ENCODE results near the gene CACNA1C. TPM values are rescaled to one million over a fixed set of nuclear protein-coding genes. Genes with fewer than 3 reads are reported as not detected.

Gene CACNA1C
- total and polyA plus RNA-seq, 2 donors (not counting 1 experiment from before 2014, with no cell fraction given), result 0.01 to 0.02 TPM

- Mint-ChIP-seq H3K27ac (no peak overlapping the region), H3K27me3 (no peaks in the 10 kb centered on the region), H3K4me3 (no peak overlapping the region), H3K9me3 (ENCODE audit: insufficient read depth) (no peaks in the 10 kb centered on the region), H3K4me1 (no peaks in the 10 kb centered on the region)
- Histone ChIP-seq H3K27me3 (replicated peaks in 1 of 4; ENCODE audit: control extremely low read depth in 1 of 4, control insufficient read depth in 3 of 4, insufficient read depth in 4 of 4, low read length in 3 of 4) (no peaks in the 10 kb centered on the region), H3K36me3 (replicated peaks in 1 of 2; ENCODE audit: control extremely low read depth in 1 of 2, control insufficient read depth in 1 of 2, extremely low read depth in 1 of 2, insufficient read depth in 2 of 2, low read length in 1 of 2) (no peaks in the 10 kb centered on the region), H3K4me2 (replicated peaks; ENCODE audit: low read depth, low read length, poor library complexity, severe bottlenecking) (no peak overlapping the region), H2AFZ (ENCODE audit: insufficient read depth, low read depth, low read length, poor library complexity, severe bottlenecking) (no peak overlapping the region), H3K9ac (ENCODE audit: low read length) (no peak overlapping the region), H3K27ac (ENCODE audit: low read length in 2 of 2) (no peak overlapping the region), H3K4me3 (ENCODE audit: control extremely low read depth in 1 of 5, extremely low read depth in 1 of 5, insufficient read depth in 1 of 5, low read depth in 2 of 5, low read length in 4 of 5) (no peak overlapping the region), H4K20me1 (ENCODE audit: control insufficient read depth, insufficient read depth, low read length, poor library complexity, severe bottlenecking) (no peaks in the 10 kb centered on the region), H3K79me2 (ENCODE audit: control insufficient read depth, insufficient read depth, low read length) (no peaks in the 10 kb centered on the region), H3K4me1 (ENCODE audit: control insufficient read depth in 2 of 2, insufficient read depth in 2 of 2, low read length in 2 of 2) (no peaks in the 10 kb centered on the region), H3K9me3 (ENCODE audit: control extremely low read depth in 1 of 3, control insufficient read depth in 2 of 3, insufficient read depth in 1 of 3, low read length in 2 of 3) (no peaks in the 10 kb centered on the region)
- ATAC-seq (ENCODE audit: low read depth) (no peak), DNase-seq (no peak)
- ChIA-PET CTCF (no interaction called here), POLR2A (no interaction called here)
- 100% methylated on average over 6 of the region's 8 CpGs for WGBS (ENCODE audit: insufficient coverage)
- TF ChIP-seq, protein P1, sequence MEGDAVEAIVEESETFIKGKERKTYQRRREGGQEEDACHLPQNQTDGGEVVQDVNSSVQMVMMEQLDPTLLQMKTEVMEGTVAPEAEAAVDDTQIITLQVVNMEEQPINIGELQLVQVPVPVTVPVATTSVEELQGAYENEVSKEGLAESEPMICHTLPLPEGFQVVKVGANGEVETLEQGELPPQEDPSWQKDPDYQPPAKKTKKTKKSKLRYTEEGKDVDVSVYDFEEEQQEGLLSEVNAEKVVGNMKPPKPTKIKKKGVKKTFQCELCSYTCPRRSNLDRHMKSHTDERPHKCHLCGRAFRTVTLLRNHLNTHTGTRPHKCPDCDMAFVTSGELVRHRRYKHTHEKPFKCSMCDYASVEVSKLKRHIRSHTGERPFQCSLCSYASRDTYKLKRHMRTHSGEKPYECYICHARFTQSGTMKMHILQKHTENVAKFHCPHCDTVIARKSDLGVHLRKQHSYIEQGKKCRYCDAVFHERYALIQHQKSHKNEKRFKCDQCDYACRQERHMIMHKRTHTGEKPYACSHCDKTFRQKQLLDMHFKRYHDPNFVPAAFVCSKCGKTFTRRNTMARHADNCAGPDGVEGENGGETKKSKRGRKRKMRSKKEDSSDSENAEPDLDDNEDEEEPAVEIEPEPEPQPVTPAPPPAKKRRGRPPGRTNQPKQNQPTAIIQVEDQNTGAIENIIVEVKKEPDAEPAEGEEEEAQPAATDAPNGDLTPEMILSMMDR (IDR thresholded peaks at IDR 0.05), result no peak
- no peak for TF ChIP-seq EZH2 (IDR thresholded peaks at IDR 0.05; ENCODE audit: borderline replicate concordance, insufficient read depth, low read depth, low read length, poor library complexity, severe bottlenecking)
- intact Hi-C loops (cut with micrococcal nuclease), result no loop called here
These were observed 428.6 kb downstream of the CACNA1C start for GRCh38 chr12:2481346-2481745.

GRCh38 chr12:2481951-2482350 is 429.2 kb downstream of the CACNA1C start:
- no peaks in the 10 kb centered on the region for H3K36me3 ChIP-seq (replicated peaks in 1 of 2; ENCODE audit: control extremely low read depth in 1 of 2, control insufficient read depth in 1 of 2, extremely low read depth in 1 of 2, insufficient read depth in 2 of 2, low read length in 1 of 2)
- no peak overlapping the region for H3K4me3 ChIP-seq (ENCODE audit: control extremely low read depth in 1 of 5, extremely low read depth in 1 of 5, insufficient read depth in 1 of 5, low read depth in 2 of 5, low read length in 4 of 5)
- no peak overlapping the region for H3K27ac ChIP-seq (ENCODE audit: low read length in 2 of 2)
- no peak overlapping the region for H3K9ac ChIP-seq (ENCODE audit: low read length)
- Mint-ChIP-seq H3K9me3 (ENCODE audit: insufficient read depth) (no peaks in the 10 kb centered on the region), H3K4me3 (no peak overlapping the region), H3K27ac (no peak overlapping the region), H3K4me1 (no peaks in the 10 kb centered on the region), H3K27me3 (no peaks in the 10 kb centered on the region)
- no peaks in the 10 kb centered on the region for H4K20me1 ChIP-seq (ENCODE audit: control insufficient read depth, insufficient read depth, low read length, poor library complexity, severe bottlenecking)
- intact Hi-C loops (cut with micrococcal nuclease), result no loop called here
- 94% methylated on average over 10 of the region's 10 CpGs for WGBS (ENCODE audit: insufficient coverage)
- ATAC-seq (ENCODE audit: low read depth), result no peak
- POLR2A ChIA-PET, result no interaction called here
- H3K27me3 ChIP-seq (replicated peaks in 1 of 4; ENCODE audit: control extremely low read depth in 1 of 4, control insufficient read depth in 3 of 4, insufficient read depth in 4 of 4, low read length in 3 of 4), result no peaks in the 10 kb centered on the region
- H3K4me2 ChIP-seq (replicated peaks; ENCODE audit: low read depth, low read length, poor library complexity, severe bottlenecking), result no peak overlapping the region
- no peaks in the 10 kb centered on the region for H3K79me2 ChIP-seq (ENCODE audit: control insufficient read depth, insufficient read depth, low read length)
- CTCF ChIA-PET, result no interaction called here
- no peak overlapping the region for H2AFZ ChIP-seq (ENCODE audit: insufficient read depth, low read depth, low read length, poor library complexity, severe bottlenecking)
- TF ChIP-seq, protein P1 (IDR thresholded peaks at IDR 0.05), result no peak
- no peak for TF ChIP-seq EZH2 (IDR thresholded peaks at IDR 0.05; ENCODE audit: borderline replicate concordance, insufficient read depth, low read depth, low read length, poor library complexity, severe bottlenecking)
- H3K4me1 ChIP-seq (ENCODE audit: control insufficient read depth in 2 of 2, insufficient read depth in 2 of 2, low read length in 2 of 2), result no peaks in the 10 kb centered on the region
- no peaks in the 10 kb centered on the region for H3K9me3 ChIP-seq (ENCODE audit: control extremely low read depth in 1 of 3, control insufficient read depth in 2 of 3, insufficient read depth in 1 of 3, low read length in 2 of 3)
- DNase-seq, result no peak

Measured in B cell (primary cell).